ENCODE measurements around the gene PEX16.
"Not testable (repeated sequence)": the region's sequence is repeated elsewhere in the genome, so short reads cannot be mapped to it uniquely, and the experiment has no call there.

Gene PEX16

DNA sequence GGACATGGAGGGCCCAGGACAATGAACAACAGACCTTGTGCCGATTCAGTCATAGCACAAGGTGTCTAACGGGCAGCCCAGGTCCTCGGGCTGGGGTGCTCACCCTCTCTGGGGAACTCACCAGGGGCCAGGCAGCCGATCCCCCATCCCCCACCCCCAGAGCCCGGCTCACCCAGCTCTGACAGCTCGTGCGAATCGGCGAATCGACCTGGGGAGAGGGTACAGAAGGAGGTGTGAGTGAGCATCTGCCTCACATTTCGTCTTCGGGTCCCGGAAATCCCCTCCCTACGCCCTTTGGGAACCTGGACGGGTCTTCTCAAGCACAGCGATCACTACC lies 423 bp downstream of the PEX16 start:
- no peak for DNase-seq

GRCh38 chr11:45915446-45915845 lies 2.2 kb downstream of the PEX16 start:
- no peak for DNase-seq

DNA sequence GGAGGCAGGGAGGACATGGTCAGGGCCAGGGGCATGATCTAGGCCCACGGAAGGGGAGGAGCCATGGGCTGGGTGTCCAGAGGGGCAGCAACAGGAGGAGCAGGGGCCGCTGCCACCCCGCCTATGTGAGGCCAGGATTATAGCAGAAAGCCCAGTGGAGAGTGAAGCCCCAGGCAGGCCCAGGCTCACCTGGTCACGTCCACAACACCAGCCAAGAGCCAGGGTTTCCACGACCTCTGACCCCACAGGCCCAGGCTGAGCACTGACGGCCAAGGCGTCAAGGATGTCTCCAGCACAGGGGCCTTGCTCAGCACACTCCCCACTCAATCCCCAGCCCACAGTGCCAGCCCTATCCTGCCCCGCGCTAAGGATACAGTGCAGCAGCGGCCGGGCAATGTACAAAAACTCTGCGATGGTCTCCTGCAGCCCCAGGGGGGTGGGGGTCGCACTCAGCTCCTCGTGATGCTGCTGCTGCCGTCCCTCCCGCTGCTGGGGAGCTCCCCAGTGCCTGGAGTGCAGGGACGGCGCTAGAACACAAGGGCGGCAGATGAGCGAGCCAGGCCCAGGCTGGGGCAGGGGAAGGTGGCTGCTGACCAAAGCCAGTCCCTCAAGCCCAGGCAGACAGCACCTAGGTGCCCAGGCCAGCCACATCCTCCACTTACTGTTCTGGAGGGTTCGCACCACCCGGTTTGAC lies 3.6 kb downstream of the PEX16 start:
- no peak for DNase-seq

DNA sequence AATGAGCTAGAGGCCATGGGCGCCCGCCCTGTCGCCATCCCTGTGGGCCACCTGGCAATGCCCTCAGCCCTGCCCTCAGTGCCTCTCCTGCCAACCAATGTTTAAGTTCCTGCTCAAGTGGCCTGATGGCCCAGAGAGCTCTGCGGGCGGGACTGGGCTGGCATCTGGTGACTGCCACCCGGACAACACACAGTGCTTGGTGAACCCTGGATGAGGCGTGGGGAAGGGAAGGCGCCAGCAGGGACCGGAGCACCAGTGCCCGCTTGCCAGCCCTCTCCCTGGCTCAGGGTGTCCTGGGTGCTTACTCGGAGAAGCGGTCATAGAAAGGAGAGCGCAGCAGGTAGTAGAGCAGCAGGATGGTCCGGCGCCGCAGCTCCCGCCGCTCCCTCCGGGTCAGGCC lies 4.2 kb downstream of the PEX16 start:
- no peak for DNase-seq

DNA sequence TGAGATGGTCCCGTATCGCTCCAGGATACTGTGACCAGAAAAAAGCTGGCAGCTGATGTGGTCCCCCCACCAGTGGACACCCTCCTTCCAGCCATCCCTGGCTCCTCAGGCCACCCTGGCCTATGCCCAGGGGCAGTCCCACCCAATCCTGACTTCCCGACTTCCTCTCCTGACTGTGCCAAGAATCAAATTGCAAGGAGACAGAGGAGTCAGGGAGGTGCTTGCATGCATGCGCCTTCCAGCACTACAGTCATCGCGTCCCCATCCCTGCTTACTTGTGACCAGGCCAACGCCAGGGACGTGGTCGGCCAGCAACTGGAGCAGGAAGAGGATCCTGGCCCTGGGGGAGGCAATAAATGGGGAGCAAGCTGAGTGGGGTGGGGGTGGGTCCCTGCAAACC lies 7.1 kb downstream of the PEX16 start:
- no peak for DNase-seq

DNA sequence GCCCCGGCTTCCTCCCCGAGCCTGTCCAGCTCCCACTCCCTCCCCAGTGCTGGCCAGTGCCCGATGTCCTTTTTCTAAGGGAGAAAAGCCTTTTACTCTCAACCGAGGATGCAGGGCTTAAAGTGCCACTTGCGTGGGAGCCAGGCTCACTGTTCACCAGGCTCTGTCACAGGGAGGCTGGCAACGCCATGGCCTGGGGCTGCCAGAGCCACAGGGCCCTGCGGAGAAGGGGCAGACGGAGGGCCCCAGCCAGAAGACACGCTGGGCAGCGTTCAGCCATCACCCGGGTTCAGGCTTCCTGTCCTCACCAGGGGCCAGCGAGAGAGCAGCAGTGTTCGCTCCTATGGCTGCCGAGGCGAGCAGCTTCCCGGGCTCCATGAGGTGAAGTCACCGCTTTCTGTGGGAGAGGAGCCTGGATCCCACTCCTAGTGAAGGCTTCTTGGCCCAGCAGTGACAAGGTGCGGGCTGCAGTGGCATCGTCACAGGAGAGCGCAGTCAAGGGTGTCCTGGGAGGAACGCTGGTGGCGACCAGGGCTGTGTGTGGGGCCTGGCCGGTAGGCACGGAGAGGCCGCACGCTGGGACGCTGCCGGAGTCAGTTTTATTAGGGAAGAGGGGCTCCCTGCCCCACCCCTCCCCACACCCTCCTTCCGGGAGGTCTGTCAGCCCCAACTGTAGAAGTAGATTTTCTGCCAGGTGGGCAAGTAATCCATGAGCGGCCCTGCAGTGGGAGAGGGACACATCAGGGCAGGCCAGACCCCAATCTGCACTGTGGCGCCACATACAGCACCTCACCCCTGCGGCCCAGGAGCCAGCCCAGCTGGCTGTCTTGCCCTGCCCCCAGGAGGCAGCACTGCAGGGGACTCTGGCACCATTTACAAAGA lies 7.8 kb downstream of the PEX16 start:
- no peak for DNase-seq

DNA sequence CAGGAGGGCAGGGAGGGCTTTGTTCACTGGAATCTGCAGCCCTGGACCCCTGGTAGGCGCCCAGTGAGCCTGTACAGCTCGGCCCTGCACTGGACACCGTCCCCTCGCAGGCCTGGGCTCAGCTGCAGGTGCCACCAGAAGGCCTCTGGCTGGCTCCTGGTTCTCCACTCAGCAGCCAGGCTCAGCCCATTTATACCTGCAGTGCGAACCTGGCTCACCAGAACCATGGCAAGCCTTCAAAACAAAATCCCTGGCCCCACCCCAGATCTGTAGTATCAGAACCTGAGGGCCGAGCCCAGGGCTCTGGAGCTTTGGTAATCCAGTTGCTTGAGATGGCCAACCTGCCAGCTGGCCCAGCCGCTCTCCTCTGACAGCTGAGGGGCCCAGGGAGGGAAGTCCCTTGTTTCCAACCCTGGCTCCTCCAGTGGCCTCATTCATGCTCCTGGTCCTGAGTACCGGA lies 9.7 kb downstream of the PEX16 start:
- no peak for DNase-seq

DNA sequence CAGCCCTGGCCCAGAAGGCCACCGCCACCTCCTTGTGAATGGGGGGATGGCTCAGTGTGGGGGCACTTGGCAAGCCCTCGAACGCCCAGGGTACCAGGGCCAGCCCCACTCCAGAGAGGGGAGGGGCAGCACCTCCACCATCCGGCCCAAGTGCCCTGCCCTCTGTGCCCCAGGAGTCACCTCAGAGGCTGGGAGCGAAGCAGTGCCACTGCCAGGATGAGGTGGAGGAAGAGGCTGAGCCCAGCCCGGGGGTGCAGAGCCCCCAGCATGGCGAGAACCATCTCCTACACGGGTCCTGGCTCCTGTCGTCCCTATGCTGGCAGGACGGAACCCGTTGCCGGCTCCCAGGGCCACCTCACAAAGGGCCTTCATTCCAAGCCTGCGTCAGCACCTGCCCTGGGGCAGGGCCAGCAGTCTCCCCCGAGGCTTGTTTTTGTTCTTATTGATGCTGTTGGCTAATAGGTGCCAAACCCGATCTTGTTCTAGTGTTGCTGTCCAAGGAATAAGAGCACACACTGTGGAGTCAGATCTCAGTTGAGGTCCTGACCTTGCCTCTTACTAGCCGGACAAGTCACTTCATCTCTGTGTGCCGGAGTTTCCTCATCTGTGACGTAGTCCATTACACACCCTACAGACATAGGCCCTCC lies 10.6 kb downstream of the PEX16 start, which contains the start of gene FREY1:
FREY1 (minus strand) TSS at position 307 of the 647 bp plus-strand sequence; CDS start at position 281, 26 bp downstream.
- DNase-seq = no peak

DNA sequence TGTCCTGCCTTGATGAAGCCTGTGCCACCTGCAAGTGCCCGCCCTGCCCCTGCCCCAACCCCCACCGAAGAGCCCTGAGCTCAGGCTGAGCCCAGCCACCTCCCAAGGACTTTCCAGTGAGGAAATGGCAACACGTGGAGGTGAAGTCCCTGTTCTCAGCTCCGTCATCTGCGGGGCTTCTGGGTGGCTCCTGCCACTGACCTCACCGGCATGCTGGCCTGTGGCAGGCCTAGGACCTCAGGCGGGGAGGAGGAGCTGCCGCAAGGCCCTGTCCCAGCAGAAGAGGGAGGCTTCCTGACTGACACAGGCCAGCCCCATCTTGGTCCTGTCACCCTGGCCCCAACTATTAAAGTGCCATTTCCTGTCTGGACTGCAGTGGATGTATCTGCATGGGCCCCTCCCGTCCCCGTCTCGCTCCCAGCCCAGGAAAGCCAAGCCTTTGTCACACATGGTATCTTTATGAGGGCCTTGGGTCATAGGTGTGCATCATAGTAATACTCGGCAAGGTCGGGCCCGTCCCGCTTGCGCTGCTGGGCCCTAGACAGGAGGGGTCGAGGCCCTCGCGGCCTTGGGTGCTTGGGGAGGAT lies 11.5 kb downstream of the PEX16 start:
- no peak for DNase-seq

DNA sequence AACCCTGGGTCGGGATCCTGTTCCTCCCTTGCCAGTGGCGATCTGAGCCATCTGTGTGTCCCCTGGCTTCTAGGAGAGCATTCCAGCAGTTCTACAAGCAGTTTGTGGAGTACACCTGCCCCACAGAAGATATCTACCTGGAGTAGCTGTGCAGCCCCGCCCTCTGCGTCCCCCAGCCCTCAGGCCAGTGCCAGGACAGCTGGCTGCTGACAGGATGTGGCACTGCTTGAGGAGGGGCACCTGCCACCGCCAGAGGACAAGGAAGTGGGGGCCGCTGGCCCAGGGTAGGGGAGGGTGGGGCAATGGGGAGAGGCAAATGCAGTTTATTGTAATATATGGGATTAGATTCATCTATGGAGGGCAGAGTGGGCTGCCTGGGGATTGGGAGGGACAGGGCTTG lies 12.1 kb downstream of the PEX16 start:
- DNase-seq = not testable (repeated sequence)

- no peak for DNase-seq
Observed at GRCh38 chr11:45905095-45905494, 12.6 kb downstream of the PEX16 start.

DNA sequence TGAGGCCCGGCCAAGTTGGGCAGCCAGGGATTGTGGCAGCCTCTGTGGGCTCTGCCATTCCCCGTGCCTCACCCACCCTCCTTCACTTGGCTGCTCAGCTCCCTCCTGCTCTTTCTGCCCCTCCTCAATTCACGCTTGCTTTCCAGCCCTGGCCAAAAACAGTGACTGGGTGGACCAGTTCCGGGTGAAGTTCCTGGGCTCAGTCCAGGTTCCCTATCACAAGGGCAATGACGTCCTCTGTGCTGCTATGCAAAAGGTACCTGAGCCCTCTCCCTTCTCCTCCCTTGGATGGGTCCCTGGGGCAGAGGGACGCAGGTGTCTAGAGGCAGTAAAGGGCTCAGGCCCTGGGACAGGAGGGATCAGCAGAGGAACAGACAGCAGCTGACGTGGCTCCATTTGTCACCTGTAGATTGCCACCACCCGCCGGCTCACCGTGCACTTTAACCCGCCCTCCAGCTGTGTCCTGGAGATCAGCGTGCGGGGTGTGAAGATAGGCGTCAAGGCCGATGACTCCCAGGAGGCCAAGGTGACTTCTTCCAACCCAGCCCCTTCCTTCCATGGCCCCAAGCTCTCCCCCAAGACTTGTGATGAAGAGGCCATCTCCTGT lies 13.3 kb downstream of the PEX16 start:
- DNase-seq = no peak

DNA sequence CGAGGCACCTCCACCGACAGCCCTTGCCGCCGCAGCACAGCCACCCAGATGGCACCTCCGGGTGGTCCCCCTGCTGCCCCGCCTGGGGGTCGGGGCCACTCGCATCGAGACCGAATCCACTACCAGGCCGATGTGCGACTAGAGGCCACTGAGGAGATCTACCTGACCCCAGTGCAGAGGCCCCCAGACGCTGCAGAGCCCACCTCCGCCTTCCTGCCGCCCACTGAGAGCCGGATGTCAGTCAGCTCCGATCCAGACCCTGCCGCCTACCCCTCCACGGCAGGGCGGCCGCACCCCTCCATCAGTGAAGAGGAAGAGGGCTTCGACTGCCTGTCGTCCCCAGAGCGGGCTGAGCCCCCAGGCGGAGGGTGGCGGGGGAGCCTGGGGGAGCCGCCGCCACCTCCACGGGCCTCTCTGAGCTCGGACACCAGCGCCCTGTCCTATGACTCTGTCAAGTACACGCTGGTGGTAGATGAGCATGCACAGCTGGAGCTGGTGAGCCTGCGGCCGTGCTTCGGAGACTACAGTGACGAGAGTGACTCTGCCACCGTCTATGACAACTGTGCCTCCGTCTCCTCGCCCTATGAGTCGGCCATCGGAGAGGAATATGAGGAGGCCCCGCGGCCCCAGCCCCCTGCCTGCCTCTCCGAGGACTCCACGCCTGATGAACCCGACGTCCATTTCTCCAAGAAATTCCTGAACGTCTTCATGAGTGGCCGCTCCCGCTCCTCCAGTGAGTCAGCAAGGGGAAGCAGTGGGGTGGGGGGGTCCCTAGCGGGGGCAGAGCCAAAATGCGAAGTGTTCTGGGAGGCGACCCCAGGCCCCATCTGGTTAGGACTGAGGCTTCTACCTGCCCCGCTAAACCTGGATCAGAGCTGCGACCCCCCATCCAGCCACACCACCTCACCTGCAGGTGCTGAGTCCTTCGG lies 15.0 kb downstream of the PEX16 start:
- no peak for DNase-seq

DNA sequence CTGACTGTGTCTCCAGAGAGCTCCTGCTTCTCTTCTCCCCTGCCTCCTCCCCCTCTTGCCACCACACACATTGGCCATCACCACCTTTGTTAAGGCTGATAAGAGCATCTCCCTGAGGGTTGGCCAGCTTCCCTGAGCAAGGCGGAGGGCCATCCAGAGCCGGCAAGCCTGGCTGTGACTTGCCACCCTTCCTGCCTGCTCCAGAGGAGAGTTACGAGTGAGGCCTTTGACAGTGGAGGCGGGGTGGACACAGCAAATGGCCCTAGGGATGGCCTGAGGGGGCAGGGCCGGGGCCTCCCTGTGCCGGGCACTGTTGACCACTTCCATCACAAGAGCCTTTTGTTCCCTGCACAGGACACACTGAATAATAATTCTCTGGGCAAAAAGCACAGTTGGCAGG lies 16.1 kb downstream of the PEX16 start:
- no peak for DNase-seq

DNA sequence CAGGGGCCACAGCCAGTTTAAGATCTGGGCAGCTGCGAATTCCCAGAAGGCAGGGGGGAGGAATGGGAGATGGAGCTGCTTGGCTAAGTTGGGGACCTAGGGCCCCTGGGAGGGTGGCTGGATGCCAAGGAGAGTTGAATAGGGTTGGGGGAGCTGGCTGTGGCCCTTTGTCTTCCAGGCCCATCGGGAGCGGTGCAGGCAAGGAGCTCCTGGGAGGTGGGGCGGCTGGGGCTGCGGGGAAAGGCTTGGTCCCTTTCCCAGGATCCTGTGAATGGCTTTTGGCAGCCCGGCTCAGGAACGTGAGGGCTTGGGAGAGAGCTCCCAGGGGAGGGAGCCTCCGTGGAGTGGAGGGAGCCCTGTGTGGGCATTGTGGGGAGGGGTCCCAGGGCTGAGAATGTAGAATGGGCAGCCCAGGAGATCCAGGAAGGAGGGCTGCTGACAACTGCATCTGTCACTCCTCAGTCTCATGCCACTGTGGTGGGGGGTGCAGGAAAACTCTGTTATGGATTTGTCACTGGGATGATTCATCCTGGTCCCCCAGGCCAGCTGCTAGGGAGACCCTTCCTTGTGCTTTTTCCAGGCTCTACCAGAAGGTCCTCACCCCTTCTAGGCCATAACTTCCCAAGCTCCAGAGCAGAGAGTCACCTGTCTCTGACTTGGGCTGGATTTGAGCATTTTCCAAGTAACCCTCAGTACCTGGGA lies 16.6 kb downstream of the PEX16 start:
- peak in 1 of 2 experiments; percentile 57 for DNase-seq

DNA sequence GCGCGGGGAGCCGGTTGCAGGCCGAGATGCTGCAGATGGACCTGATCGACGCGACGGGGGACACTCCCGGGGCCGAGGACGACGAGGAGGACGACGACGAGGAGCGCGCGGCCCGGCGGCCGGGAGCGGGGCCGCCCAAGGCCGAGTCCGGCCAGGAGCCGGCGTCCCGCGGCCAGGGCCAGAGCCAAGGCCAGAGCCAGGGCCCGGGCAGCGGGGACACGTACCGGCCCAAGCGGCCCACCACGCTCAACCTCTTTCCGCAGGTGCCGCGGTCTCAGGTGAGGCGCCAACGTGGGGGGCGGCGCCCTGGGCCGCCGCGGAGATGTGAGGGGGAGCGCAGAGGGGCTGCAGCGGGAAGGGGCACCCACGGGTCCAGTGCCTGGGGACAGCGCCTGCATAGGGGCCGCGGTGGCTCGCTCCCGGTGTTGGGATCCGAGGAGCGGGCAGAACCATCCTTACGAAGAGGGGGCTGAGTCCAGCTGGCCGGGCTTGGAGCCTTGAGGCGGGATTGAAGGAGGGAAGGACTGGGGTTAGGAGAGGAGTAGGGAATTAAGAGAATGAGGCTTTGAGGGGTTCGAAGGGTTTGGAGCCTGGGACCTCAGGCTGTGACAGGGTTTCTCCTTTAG lies 17.4 kb downstream of the PEX16 start:
- DNase-seq = not testable (repeated sequence)

GRCh38 chr11:45899448-45900174 lies 18.1 kb downstream of the PEX16 start:
- peak; percentile 83 to 90 for DNase-seq

- DNase-seq = no peak
Observed at GRCh38 chr11:45899086-45899447, 18.6 kb downstream of the PEX16 start.

DNA sequence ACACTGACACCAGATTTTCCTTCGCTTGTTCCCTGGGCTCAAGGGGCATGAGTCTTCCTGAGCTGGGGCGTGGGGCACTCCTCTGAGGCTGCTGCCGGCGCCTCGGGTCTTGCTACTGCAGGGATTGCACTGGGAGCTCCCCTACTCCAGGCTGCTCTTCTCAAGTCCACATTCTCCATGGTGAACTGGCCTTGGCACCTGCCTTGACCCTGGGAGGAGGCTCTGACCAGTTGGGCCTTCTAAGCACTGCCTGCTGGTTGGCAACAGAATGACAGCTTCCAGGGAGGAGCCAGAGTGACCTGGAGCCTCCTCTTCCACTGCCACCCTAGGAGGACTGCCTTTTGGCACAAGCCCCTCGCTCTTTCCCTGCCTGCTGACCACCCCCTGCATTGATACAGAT lies 20.1 kb downstream of the PEX16 start:
- no peak for DNase-seq

DNA sequence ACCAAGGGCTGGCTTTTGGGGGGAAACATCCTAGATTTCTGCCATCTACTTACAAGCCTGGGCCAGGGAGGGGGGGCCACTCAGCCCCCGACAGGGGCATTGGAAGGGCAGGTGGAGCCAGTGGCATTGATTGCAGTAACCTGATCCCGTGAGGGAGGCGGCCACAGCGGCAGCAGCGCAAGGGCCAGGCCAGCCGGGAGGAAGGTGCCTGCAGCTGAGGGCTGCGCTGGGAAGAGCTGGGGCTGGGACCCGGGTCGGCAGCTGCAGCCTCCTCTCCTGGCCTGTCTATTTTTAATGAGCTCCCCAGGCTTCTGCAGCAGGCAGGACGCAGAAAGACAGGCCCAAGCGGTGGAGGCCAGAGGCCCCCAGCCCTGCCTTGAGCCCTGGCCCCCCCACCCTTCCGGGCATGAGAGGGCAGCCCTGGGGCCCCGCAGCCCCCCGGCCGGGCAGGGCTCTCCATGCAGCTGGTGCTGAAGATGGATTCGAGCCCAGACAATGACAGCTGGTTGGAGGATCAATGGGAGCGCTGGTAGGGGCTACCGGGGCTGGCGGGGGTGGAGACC lies 21.2 kb downstream of the PEX16 start:
- peak in 1 of 2 experiments; percentile 24 for DNase-seq

All from NCI-H446 (cell line).